Astrocyte of the cerebellum (primary cell): ENCODE results near the gene DUOX1.
A peak's percentile ranks its signal among the peaks of the same experiment; 100 is the strongest.

Experiments used
- DNase-seq: peaks from one replicate; pipeline ENCODE4 v3.0.0-alpha.2; 2011; ENCODE audit warnings: low read depth
- H3K4me3 ChIP-seq: 2 replicates; pipeline ENCODE4 v1.5.1; 2011; ENCODE audit warnings: mild to moderate bottlenecking, low read depth, low read length, moderate library complexity
- in situ Hi-C: cut with HindIII; loops from 2 replicates; pipeline ENCODE4 v1.10.0; 2017; ENCODE audit warnings: low sequenced_read_pairs
- TF ChIP-seq, protein P1 (sequence below): IDR thresholded peaks from 2 replicates; pipeline ENCODE4 v1.5.1; 2012; ENCODE audit warnings: low read length, low read depth, moderate library complexity, mild to moderate bottlenecking; ENCODE audit errors: missing control alignments

The DUOX1 gene

DNA sequence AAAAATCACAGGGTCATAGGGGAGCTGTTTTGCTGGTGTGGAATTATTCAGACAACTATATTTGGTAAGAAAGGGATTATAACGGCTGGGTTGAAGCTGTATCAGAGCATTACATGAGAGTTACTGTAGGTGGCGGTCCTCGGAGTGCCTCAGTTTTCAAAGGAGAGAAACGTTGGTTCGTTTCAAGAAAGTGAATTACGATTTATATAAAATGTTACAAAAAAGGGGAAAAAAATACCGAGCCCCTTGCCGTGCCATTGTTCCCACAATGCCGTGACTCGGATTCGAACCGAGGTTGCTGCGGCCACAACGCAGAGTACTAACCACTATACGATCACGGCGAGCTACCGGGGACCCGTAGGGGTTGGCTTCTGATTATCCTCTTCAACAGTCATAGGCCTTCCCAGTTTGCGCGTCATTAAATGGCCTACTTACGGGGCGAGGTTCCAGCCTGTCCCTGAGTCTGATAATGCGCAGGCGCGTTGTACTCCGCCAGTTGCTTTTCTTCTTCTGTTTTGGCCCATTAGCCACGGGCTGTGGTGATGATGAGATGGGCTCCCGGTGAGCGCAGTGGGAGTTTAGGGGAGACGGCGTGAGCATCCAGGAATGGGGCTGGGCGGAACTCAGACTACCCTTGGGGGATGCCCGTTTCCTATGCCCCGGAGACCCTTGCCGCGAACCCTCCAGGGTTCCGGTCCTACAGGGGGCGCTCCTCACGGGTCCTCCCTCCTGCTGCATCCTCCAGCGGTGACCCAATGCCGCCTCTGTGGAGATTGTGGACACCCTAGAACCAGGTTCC, 68.7 kb downstream of the DUOX1 start:
- peak; percentile 96 for DNase-seq
- peak overlapping the region; percentile 64 for H3K4me3 ChIP-seq
- TF ChIP-seq, protein P1, sequence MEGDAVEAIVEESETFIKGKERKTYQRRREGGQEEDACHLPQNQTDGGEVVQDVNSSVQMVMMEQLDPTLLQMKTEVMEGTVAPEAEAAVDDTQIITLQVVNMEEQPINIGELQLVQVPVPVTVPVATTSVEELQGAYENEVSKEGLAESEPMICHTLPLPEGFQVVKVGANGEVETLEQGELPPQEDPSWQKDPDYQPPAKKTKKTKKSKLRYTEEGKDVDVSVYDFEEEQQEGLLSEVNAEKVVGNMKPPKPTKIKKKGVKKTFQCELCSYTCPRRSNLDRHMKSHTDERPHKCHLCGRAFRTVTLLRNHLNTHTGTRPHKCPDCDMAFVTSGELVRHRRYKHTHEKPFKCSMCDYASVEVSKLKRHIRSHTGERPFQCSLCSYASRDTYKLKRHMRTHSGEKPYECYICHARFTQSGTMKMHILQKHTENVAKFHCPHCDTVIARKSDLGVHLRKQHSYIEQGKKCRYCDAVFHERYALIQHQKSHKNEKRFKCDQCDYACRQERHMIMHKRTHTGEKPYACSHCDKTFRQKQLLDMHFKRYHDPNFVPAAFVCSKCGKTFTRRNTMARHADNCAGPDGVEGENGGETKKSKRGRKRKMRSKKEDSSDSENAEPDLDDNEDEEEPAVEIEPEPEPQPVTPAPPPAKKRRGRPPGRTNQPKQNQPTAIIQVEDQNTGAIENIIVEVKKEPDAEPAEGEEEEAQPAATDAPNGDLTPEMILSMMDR: peak; percentile 82
- in situ Hi-C loops: no loop called here

DNA sequence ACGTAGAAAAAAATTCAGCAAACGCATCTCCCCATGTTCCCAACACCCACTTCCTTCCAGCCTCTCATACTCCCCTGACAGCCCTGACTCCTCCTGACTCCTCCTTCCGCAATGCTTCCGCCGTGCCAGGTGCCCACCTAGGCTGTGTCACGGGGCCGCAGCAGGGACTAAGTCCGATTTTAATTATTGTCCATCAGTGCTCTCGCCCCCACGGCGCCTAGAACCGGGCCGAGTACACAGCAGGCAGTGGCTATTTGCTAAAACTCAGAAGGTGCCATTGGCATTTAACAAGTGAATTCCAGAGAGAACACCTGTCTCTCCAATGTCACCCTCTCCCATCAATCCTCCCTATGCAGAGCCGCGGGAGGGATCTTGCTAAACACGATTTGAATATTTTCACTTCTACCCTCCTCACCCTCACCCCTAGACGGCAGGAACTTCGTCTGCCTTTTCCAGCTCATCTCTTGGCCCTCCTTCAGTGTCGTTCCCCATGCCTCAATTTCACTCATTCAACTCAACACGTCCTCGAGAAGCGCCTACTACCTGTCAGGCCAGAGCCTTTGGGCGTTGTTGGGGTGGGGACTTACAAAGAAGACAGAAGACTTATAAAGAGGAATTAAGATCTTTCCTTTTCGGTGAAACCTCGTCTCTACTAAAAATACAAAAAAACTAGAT, 69.5 kb downstream of the DUOX1 start:
- in situ Hi-C loops: no loop called here
- DNase-seq: no peak
- H3K4me3 ChIP-seq: peak overlapping the region; percentile 64
- TF ChIP-seq, protein P1: no peak

DNA sequence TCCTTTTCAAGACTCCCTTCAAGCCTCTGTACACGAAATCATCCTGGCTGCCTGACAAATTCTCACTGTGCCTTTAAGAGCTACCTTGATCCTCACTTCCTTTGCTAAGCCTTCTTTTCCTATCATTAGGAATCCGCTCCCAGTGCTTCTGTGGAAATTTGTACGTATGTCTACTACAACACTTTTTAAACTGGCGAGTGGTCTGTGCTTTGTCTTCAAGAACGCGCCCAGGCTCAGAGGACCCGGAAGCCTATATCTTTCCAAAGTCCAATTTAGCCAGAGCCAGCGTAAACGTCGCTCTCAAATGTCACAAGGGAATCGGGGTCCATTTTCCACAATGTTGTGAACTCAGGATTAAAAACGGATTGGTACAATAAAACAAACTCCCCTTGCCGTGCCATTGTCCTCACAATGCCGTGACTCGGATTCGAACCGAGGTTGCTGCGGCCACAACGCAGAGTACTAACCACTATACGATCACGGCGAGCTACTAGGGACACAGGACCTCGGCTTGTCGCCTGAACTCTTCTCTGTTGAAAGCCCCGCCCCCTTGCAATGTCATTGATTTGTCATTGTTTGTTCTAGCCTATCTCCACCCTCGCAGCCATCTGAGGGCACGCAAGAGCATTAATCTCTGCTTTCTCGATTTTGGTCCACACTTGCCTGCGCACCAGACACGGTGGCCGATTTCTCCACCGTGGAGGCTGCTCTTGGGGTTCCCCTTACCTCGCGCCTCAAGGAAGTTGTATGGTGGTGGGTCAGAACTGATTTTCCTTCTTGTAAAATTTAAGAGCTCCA, 70.4 kb downstream of the DUOX1 start:
- in situ Hi-C loops: loop anchor here (5.0 kb wide), 1 partner anchor 177 kb away; the partner anchor contains the start of gene GATM
- TF ChIP-seq, protein P1: no peak

DNA sequence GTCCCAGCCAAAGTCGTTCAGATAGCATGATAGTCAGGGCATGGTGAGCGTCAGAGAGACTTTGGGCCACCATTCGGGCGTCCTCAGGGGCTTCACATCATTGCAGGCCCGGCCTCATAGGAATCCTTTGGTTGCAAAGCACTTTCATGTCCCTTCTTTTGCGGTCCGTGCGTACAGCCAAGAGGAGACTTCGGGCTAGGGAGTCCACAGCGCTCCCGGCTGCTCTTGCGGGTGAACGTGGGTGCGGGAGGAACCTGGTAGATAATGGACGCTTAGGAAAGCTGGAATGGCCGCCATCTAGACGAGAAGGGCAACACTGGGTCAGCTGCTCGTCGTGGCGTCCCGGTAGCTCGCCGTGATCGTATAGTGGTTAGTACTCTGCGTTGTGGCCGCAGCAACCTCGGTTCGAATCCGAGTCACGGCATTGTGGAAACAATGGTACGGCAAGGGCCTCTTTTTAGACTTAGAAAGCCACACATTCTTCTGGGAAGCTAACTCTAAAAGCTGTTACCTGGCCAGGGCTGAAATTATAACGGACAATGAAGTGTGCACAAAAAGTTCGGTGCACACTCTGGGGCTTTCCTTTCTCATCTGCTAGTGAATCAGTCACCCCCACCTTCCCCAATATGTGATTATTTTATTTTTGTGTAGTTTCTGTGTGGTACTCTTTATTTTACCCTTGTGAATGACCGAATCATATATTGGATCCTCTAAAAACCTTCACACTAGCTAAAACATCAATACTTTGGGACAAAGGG, 71.2 kb downstream of the DUOX1 start:
- in situ Hi-C loops: loop anchor here (5.0 kb wide), 1 partner anchor 176 kb away; the partner anchor contains the start of gene GATM
- peak; percentile 28 for DNase-seq
- peak overlapping the region; percentile 64 for H3K4me3 ChIP-seq
- TF ChIP-seq, protein P1: no peak

More for the DNA sequence above, 70.4 kb downstream of the DUOX1 start:
- H3K4me3 ChIP-seq: peak overlapping the region; percentile 64
- peak; percentile 77 for DNase-seq

DNA sequence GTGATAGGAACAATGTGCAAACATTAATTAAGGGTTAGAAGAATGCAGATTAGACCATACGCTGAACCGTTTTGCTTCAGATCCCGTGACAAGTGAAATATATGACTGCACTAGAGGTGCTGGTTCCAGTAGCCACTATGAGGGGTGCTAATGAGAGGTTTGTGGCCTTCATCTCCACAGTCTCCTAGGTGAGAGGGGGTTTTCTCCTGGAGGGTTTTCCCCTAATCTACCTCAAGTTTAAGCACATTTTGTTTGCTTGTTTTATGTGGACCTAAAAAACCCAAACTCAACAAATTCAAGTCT, 71.7 kb downstream of the DUOX1 start:
- in situ Hi-C loops: loop anchor here (5.0 kb wide), 1 partner anchor 176 kb away; the partner anchor contains the start of gene GATM
- H3K4me3 ChIP-seq: no peak overlapping the region
- TF ChIP-seq, protein P1: no peak

DNA sequence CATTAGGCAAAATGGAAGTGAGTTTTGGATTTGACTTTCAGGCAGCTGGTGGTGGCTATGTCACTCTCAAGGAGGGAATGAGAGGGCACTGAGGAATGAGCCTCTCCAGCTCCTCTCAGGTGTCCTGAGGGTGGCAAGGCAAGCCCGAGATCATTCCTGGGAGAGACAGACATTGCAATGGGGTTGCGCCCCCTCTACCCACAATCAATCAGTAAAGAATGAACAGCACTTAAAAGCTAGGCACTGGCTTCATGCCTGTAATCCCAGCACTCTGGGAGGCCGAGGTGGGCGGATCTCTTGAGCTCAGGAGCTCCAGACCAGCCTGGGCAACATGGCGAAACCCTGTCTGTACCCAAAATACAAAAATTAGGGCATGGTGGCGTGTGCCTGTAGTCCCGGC, 72.1 kb downstream of the DUOX1 start:
- no peak overlapping the region for H3K4me3 ChIP-seq
- in situ Hi-C loops: loop anchor here (5.0 kb wide), 1 partner anchor 175 kb away; the partner anchor contains the start of gene GATM
- TF ChIP-seq, protein P1: no peak
- no peak for DNase-seq

More for the DNA sequence above, 71.7 kb downstream of the DUOX1 start:
- no peak for DNase-seq
